Right lobe of liver (tissue), 6 donors: ENCODE data around the gene CD58. TPM values are rescaled to one million over a fixed set of nuclear protein-coding genes. Genes with fewer than 3 reads are reported as not detected.

Experiments used
- ATAC-seq, 4 donors: fragments of 200-7000 bp; cut with Tn5 transposase; one replicate each; pipeline ENCODE4 v1.9.1; 2020; ENCODE audit warnings: mild to moderate bottlenecking in 4 of 4, moderate library complexity in 4 of 4
- DNase-seq, 3 donors: peaks; one replicate each; pipeline ENCODE4 v3.0.0-alpha.2; 2020
- H3K27ac ChIP-seq, 3 donors: fragments of 200-600 bp; one replicate each; pipeline ENCODE4 v1.8.0; 2022
- H3K27me3 ChIP-seq, 2 donors: fragments of 200-600 bp; one replicate each; pipeline ENCODE4 v1.8.0; 2022
- H3K36me3 ChIP-seq, 4 donors: fragments of 200-600 bp; sonication (generic) in 1 of 4; one replicate each; pipeline versions ENCODE4 v1.5.1 to v1.8.0; 2017 to 2022; ENCODE audit warnings: control low read depth in 1 of 4
- H3K4me1 ChIP-seq, 4 donors: fragments of 200-600 bp; sonication (generic) in 1 of 4; one replicate each; pipeline versions ENCODE4 v1.5.1 to v1.8.0; 2017 to 2022; ENCODE audit warnings: control low read depth in 1 of 4
- H3K4me3 ChIP-seq, 3 donors: fragments of 200-600 bp; one replicate each; pipeline ENCODE4 v1.8.0; 2022
- H3K9me3 ChIP-seq, 4 donors: fragments of 200-600 bp; sonication (generic) in 1 of 4; one replicate each; pipeline versions ENCODE4 v1.5.1 to v1.8.0; 2017 to 2022; ENCODE audit warnings: control low read depth in 1 of 4
- POLR2A ChIP-seq: fragments of 450-650 bp; IDR thresholded peaks from one replicate; pipeline ENCODE4 v1.6.1; 2017; ENCODE audit warnings: antibody characterized with exemption, mild to moderate bottlenecking
- WGBS: methylation state at CpG from one replicate; pipeline ENCODE4 v1.1.6; 2018; ENCODE audit warnings: low coverage, low lambda C conversion rate; ENCODE audit not compliant: insufficient coverage; ENCODE audit errors: missing lambda C conversion rate; 5-methylcytosine and 5-hydroxymethylcytosine counted together
- intact Hi-C, 2 donors: fragments of 100-400 bp; cut with DNase I; formaldehyde crosslinking; loops; one replicate each; pipeline versions ENCODE4 v1.11.2 to v1.14.1; 2022
- total RNA-seq, 6 experiments: library from RNA; depleted of rRNA in 2 of 6; stranded (reverse); fragments of >200 nt in 2 of 6; fragmentation: NEBNext Ultra II Directional in 3 of 6; extraction: Animal tissue kit (Norgen Biotek cat#: 25700) in 3 of 6; gene quantifications; one replicate each; pipeline versions ENCODE4 v1.1.0 to v1.2.4, GENCODE V29; 2016 to 2023
- TF ChIP-seq, protein P1 (sequence below), 4 donors: fragments of 200-600 bp in 3 of 4; fragments of 450-650 bp in 1 of 4; IDR thresholded peaks; one replicate each; pipeline versions ENCODE4 v1.5.1 to v1.8.0; 2016 to 2022; ENCODE audit warnings: antibody characterized with exemption in 4 of 4, mild to moderate bottlenecking in 2 of 4
- donor health status: DM: no; HTN: yes; CAD: no.
- donor health status: DM: no; HTN: no; CAD: no.
- donor health status: DM: no; HTN: no; CAD: no.
- donor health status: DM: no; HTN: yes; CAD: no.
- donor health status: DM: no; HTN: yes; CAD: no.

Gene CD58
- total RNA-seq, 6 experiments from 2014 or later: 3.5 to 13.8 (median 7.5) TPM

DNA sequence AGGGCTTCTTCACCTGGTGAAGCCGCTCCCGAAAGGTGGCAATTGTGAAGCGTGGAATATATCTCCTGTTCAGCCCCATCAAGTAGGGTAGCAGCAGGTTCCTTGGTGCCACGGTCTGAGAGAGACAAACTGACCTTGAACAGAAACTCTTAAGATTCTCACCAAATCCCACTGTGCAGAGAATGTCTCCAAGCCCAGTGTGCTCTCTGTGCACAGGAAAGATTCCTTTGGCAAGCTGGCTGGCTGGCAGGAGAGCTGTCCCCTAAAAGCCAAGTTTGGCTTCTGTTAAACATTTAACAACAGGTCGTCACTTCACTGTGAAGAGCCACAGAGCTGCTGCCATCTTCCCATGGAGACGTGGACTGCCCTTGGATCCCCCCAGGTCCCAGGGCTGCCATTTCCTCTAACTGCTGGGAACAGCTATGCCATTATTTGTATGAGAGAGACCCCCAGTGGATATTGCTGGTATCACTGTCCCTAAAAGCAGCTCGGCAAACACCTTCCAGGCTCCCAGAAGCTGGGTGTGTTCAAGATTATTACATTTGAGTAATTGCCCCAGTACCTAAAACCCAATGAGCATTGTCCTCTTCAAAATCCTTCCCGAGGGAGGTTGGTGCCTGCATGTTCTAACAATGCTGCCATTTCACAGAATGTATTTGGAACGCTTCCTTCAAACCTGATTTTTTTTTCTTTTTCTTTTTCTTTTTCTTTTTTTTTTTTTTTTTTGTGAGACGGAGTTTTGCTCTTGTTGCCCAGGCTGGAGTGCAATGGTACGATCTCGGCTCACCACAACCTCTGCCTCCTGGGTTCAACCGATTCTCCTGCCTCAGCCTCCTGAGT, 71.8 kb downstream of the CD58 start:
- WGBS: 37% methylated on average over 9 of the region's 13 CpGs

DNA sequence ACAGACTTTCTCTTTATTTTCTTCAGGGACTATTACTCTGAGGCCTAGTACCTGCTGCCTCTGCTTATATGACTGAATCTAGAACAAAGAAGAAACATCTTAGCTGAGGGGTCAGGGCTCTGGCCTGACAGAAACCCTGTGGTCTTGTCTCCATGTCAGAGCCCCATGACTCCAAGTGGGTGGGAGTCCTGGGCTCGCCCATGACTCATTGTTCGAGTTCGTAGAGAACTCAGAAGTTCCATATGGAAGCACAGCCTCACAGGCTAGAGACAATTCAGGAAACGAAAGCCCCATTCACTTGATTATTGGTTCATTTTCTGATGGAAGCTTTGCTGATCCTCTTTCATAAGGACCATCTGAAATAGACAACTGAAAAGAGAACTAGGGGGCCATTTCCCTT, 73.2 kb downstream of the CD58 start:
- no CpG with 5 or more reads among the region's 4 CpGs for WGBS

More for the DNA sequence above, 71.8 kb downstream of the CD58 start:
- Histone ChIP-seq H3K27me3 (no peaks in the 10 kb centered on the region), H3K4me3 (no peak overlapping the region), H3K9me3 (no peaks in the 10 kb centered on the region), H3K36me3 (no peaks in the 10 kb centered on the region), H3K4me1 (peaks cover 0 to 46% (median 22%) of the 10 kb centered on the region in 4 donors), H3K27ac (peak overlapping the region in 1 of 3 donors; percentile 25)
- intact Hi-C loops: no loop called here
- DNase-seq (peak in 1 of 3 donors; percentile 31), ATAC-seq (peak; percentile 57 to 77 (median 64))
- TF ChIP-seq, protein P1, sequence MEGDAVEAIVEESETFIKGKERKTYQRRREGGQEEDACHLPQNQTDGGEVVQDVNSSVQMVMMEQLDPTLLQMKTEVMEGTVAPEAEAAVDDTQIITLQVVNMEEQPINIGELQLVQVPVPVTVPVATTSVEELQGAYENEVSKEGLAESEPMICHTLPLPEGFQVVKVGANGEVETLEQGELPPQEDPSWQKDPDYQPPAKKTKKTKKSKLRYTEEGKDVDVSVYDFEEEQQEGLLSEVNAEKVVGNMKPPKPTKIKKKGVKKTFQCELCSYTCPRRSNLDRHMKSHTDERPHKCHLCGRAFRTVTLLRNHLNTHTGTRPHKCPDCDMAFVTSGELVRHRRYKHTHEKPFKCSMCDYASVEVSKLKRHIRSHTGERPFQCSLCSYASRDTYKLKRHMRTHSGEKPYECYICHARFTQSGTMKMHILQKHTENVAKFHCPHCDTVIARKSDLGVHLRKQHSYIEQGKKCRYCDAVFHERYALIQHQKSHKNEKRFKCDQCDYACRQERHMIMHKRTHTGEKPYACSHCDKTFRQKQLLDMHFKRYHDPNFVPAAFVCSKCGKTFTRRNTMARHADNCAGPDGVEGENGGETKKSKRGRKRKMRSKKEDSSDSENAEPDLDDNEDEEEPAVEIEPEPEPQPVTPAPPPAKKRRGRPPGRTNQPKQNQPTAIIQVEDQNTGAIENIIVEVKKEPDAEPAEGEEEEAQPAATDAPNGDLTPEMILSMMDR (IDR thresholded peaks at IDR 0.05): peak; percentile 75 to 91 (median 84)
- no peak for TF ChIP-seq POLR2A

DNA sequence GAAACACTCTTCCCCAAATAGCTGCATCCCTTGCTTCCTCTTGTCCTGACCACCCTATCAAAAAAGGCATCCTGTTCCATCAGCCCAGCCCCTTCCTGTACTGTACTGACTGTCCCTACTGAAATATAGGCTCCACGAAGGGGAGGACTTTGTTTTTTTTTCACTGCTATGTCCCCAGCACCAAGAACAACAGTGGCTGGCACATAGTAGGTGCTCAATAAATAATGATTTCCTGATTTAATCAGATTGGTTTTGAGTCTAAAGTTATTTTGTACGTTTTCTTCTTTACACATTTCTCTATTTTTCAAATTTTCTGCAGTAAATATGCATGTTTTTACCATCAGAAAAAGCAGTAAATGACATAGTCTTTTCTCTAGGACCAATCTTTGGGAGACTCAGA, 73.9 kb downstream of the CD58 start:
- WGBS: 55% methylated on average over 2 of the region's 2 CpGs
- TF ChIP-seq POLR2A: no peak
- TF ChIP-seq, protein P1 (IDR thresholded peaks at IDR 0.05): no peak
- ATAC-seq (no peak), DNase-seq (no peak)
- H3K4me3 ChIP-seq: no peak overlapping the region
- H3K27me3 ChIP-seq: no peaks in the 10 kb centered on the region
- intact Hi-C loops: no loop called here
- H3K9me3 ChIP-seq: no peaks in the 10 kb centered on the region
- H3K27ac ChIP-seq: peak overlapping the region; percentile 48 to 85 (median 61)
- H3K36me3 ChIP-seq: no peaks in the 10 kb centered on the region
- H3K4me1 ChIP-seq: peaks cover 0 to 58% (median 24%) of the 10 kb centered on the region in 4 donors

More for the DNA sequence above, 73.2 kb downstream of the CD58 start:
- ATAC-seq (no peak), DNase-seq (no peak)
- intact Hi-C loops: no loop called here
- peak overlapping the region in 2 of 3 donors; percentile 15 to 48 for H3K27ac ChIP-seq
- no peak overlapping the region for H3K4me3 ChIP-seq
- H3K4me1 ChIP-seq: peaks cover 0 to 58% (median 24%) of the 10 kb centered on the region in 4 donors
- no peaks in the 10 kb centered on the region for H3K9me3 ChIP-seq
- no peaks in the 10 kb centered on the region for H3K36me3 ChIP-seq
- TF ChIP-seq, protein P1 (IDR thresholded peaks at IDR 0.05): no peak
- TF ChIP-seq POLR2A: no peak
- no peaks in the 10 kb centered on the region for H3K27me3 ChIP-seq

DNA sequence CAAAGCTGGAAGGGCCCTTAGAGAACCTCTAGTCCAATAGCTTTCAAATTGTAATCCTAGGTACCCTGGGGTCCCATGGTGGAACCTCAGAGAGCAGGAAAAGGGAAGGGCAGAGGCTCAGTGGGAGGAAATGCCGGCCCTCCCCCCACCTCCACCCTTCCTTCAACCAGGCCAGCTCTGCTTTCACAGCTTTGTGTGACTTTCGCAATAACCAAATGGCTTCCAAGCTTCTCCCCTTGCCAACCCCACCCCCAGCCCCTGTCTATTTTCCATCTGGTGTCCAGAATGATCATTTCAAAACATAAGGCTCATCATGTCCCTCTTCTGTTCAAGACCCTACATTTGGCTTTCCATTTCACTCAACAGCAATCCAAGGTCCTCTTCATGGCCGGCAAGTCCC, 74.4 kb downstream of the CD58 start:
- Histone ChIP-seq H3K4me3 (no peak overlapping the region), H3K27ac (peak overlapping the region; percentile 61 to 85 (median 63)), H3K4me1 (peaks cover 0 to 58% (median 24%) of the 10 kb centered on the region in 4 donors), H3K27me3 (no peaks in the 10 kb centered on the region), H3K36me3 (no peaks in the 10 kb centered on the region), H3K9me3 (no peaks in the 10 kb centered on the region)
- no peak for TF ChIP-seq POLR2A
- TF ChIP-seq, protein P1 (IDR thresholded peaks at IDR 0.05): no peak
- DNase-seq (peak; percentile 71 to 88 (median 78)), ATAC-seq (peak; percentile 62 to 72 (median 68))
- intact Hi-C loops: no loop called here
- 38% methylated on average over 1 of the region's 3 CpGs for WGBS
